ENCODE data around the gene GID8.

- TF ChIP-seq CTCF (conservative IDR thresholded peaks at IDR 0.05; ENCODE audit: low read depth in 2 of 2) (no peak), CREB1 (CRISPR knock-in tag; IDR thresholded peaks at IDR 0.05; ENCODE audit: low read depth) (no peak), ZNF331 (CRISPR knock-in tag; IDR thresholded peaks at IDR 0.05; ENCODE audit: low read depth) (no peak), POLR2AphosphoS5 (IDR thresholded peaks at IDR 0.05; ENCODE audit: low read depth) (no peak), JUNB (IDR thresholded peaks at IDR 0.05; ENCODE audit: unreplicated experiment) (no peak), EZH2 (IDR thresholded peaks at IDR 0.05; ENCODE audit: low read depth, unreplicated experiment) (no peak), EZH2phosphoT487 (IDR thresholded peaks at IDR 0.05; ENCODE audit: unreplicated experiment) (no peak), ETS1 (IDR thresholded peaks at IDR 0.05) (no peak), NANOG (IDR thresholded peaks at IDR 0.05; ENCODE audit: borderline replicate concordance) (no peak), ZNF114 (CRISPR knock-in tag; IDR thresholded peaks at IDR 0.05) (no peak), STAT1 (IDR thresholded peaks at IDR 0.05; ENCODE audit: unreplicated experiment) (no peak)
- TF ChIP-seq, protein P1, sequence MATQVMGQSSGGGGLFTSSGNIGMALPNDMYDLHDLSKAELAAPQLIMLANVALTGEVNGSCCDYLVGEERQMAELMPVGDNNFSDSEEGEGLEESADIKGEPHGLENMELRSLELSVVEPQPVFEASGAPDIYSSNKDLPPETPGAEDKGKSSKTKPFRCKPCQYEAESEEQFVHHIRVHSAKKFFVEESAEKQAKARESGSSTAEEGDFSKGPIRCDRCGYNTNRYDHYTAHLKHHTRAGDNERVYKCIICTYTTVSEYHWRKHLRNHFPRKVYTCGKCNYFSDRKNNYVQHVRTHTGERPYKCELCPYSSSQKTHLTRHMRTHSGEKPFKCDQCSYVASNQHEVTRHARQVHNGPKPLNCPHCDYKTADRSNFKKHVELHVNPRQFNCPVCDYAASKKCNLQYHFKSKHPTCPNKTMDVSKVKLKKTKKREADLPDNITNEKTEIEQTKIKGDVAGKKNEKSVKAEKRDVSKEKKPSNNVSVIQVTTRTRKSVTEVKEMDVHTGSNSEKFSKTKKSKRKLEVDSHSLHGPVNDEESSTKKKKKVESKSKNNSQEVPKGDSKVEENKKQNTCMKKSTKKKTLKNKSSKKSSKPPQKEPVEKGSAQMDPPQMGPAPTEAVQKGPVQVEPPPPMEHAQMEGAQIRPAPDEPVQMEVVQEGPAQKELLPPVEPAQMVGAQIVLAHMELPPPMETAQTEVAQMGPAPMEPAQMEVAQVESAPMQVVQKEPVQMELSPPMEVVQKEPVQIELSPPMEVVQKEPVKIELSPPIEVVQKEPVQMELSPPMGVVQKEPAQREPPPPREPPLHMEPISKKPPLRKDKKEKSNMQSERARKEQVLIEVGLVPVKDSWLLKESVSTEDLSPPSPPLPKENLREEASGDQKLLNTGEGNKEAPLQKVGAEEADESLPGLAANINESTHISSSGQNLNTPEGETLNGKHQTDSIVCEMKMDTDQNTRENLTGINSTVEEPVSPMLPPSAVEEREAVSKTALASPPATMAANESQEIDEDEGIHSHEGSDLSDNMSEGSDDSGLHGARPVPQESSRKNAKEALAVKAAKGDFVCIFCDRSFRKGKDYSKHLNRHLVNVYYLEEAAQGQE (IDR thresholded peaks at IDR 0.05; ENCODE audit: unreplicated experiment) = no peak
- TF ChIP-seq, protein P2, sequence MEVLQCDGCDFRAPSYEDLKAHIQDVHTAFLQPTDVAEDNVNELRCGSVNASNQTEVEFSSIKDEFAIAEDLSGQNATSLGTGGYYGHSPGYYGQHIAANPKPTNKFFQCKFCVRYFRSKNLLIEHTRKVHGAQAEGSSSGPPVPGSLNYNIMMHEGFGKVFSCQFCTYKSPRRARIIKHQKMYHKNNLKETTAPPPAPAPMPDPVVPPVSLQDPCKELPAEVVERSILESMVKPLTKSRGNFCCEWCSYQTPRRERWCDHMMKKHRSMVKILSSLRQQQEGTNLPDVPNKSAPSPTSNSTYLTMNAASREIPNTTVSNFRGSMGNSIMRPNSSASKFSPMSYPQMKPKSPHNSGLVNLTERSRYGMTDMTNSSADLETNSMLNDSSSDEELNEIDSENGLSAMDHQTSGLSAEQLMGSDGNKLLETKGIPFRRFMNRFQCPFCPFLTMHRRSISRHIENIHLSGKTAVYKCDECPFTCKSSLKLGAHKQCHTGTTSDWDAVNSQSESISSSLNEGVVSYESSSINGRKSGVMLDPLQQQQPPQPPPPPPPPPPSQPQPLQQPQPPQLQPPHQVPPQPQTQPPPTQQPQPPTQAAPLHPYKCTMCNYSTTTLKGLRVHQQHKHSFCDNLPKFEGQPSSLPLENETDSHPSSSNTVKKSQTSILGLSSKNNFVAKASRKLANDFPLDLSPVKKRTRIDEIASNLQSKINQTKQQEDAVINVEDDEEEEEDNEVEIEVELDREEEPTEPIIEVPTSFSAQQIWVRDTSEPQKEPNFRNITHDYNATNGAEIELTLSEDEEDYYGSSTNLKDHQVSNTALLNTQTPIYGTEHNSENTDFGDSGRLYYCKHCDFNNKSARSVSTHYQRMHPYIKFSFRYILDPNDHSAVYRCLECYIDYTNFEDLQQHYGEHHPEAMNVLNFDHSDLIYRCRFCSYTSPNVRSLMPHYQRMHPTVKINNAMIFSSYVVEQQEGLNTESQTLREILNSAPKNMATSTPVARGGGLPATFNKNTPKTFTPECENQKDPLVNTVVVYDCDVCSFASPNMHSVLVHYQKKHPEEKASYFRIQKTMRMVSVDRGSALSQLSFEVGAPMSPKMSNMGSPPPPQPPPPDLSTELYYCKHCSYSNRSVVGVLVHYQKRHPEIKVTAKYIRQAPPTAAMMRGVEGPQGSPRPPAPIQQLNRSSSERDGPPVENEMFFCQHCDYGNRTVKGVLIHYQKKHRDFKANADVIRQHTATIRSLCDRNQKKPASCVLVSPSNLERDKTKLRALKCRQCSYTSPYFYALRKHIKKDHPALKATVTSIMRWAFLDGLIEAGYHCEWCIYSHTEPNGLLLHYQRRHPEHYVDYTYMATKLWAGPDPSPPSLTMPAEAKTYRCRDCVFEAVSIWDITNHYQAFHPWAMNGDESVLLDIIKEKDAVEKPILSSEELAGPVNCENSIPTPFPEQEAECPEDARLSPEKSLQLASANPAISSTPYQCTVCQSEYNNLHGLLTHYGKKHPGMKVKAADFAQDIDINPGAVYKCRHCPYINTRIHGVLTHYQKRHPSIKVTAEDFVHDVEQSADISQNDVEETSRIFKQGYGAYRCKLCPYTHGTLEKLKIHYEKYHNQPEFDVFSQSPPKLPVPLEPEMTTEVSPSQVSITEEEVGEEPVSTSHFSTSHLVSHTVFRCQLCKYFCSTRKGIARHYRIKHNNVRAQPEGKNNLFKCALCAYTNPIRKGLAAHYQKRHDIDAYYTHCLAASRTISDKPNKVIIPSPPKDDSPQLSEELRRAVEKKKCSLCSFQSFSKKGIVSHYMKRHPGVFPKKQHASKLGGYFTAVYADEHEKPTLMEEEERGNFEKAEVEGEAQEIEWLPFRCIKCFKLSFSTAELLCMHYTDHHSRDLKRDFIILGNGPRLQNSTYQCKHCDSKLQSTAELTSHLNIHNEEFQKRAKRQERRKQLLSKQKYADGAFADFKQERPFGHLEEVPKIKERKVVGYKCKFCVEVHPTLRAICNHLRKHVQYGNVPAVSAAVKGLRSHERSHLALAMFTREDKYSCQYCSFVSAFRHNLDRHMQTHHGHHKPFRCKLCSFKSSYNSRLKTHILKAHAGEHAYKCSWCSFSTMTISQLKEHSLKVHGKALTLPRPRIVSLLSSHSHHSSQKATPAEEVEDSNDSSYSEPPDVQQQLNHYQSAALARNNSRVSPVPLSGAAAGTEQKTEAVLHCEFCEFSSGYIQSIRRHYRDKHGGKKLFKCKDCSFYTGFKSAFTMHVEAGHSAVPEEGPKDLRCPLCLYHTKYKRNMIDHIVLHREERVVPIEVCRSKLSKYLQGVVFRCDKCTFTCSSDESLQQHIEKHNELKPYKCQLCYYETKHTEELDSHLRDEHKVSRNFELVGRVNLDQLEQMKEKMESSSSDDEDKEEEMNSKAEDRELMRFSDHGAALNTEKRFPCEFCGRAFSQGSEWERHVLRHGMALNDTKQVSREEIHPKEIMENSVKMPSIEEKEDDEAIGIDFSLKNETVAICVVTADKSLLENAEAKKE (CRISPR knock-in tag; IDR thresholded peaks at IDR 0.05) = no peak
Observed at GRCh38 chr20:62980970-62981369, 43.0 kb downstream of the GID8 start.

All from GM23338 (cell line).